Ureter (tissue), 1 donor: Measurements from ENCODE around the gene MAFG. TPM values are rescaled to one million over a fixed set of nuclear protein-coding genes. Genes with fewer than 3 reads are reported as not detected.

ENCODE experiments used
- DNase-seq: peaks from one replicate; pipeline ENCODE4 v3.0.0-alpha.2; 2020; ENCODE audit warnings: low spot score
- total RNA-seq: library from RNA; stranded (reverse); gene quantifications from one replicate; pipeline ENCODE4 v1.2.4, GENCODE V29; 2023
- donor health status: DM: yes; HTN: yes; CAD: no.

MAFG gene
- total RNA-seq, 1 donor from 2014 or later = 14.1 TPM

DNA sequence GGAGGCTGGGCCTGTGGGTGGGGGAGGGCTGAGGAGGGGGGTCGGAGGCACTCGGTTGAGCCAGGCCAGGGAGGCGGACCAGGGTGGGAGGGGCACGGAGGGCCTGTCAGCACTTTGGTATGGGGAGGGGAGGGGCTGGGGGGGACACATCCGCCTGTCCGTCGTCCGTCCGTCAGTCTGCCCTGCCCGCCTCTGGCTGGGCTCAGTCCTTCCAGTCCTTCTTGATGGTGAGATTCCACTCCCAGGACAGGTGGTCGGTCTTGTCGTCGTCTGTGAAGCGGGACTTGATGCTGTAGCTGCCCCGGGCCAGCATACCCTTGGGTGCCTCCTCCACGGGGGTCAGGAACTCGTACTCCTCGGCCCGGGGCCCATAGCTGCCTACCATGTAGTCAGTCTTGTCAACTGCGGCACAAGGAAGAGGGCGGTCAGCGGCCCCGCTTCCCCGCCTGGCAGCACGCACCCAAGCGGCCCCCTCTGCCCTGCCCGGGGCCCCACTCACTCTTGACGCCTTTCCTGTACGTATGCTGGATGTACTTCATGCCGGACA, 58.8 kb downstream of the MAFG start:
- DNase-seq = no peak

Other genes starting within 250 kb of the MAFG start
- 35.5 TPM for gene ARL16, start 243.9 kb downstream of the MAFG start, total RNA-seq
- 101 TPM for gene HGS, start 243.7 kb downstream of the MAFG start, total RNA-seq
- gene MRPL12, start 224.4 kb downstream of the MAFG start, total RNA-seq = 59.8 TPM
- gene SLC25A10, start 215.5 kb downstream of the MAFG start, total RNA-seq = 33.1 TPM
- not detected for gene GCGR, start 123.6 kb downstream of the MAFG start, total RNA-seq
- gene MCRIP1, start 94.4 kb downstream of the MAFG start, total RNA-seq = 73.6 TPM
- gene PPP1R27, start 92.7 kb downstream of the MAFG start, total RNA-seq = not detected
- gene P4HB, start 67.2 kb downstream of the MAFG start, total RNA-seq = 665 TPM
- gene ARHGDIA, start 56.4 kb downstream of the MAFG start, total RNA-seq = 498 TPM
- gene ALYREF, start 36.1 kb downstream of the MAFG start, total RNA-seq = 64.2 TPM
- 70.3 TPM for gene ANAPC11, start 36.0 kb downstream of the MAFG start, total RNA-seq
- 0.29 TPM for gene NPB, start 25.5 kb downstream of the MAFG start, total RNA-seq
- gene PCYT2, start 16.3 kb downstream of the MAFG start, total RNA-seq = 58.9 TPM
- gene SIRT7, start 9.6 kb downstream of the MAFG start, total RNA-seq = 30.4 TPM
- 63.9 TPM for gene PYCR1, start 9.6 kb upstream of the MAFG start, total RNA-seq
- gene MYADML2, start 19.5 kb upstream of the MAFG start, total RNA-seq = not detected
- gene NOTUM, start 33.5 kb upstream of the MAFG start, total RNA-seq = 4.0 TPM
- 52.4 TPM for gene ASPSCR1, start 49.9 kb upstream of the MAFG start, total RNA-seq
- 58.5 TPM for gene CENPX, start 95.1 kb upstream of the MAFG start, total RNA-seq
- 11.0 TPM for gene LRRC45, start 95.6 kb upstream of the MAFG start, total RNA-seq
- gene RAC3, start 103.9 kb upstream of the MAFG start, total RNA-seq = 5.0 TPM
- 176 TPM for gene DCXR, start 110.0 kb upstream of the MAFG start, total RNA-seq
- gene RFNG, start 124.1 kb upstream of the MAFG start, total RNA-seq = 30.0 TPM
- 91.2 TPM for gene GPS1, start 124.2 kb upstream of the MAFG start, total RNA-seq
- gene DUS1L, start 138.1 kb upstream of the MAFG start, total RNA-seq = 158 TPM
- 165 TPM for gene FASN, start 170.5 kb upstream of the MAFG start, total RNA-seq